SKM-1 (cell line): ENCODE results near the gene TRPM3.

Experiments
- DNase-seq: peaks from one replicate; lab custom pipeline; 2025; ENCODE audit not compliant: unreplicated experiment; lab: John Stamatoyannopoulos, UW

The TRPM3 gene

GRCh38 chr9:70498866-70499265 is 622.6 kb downstream of the TRPM3 start:
- DNase-seq = no peak

GRCh38 chr9:70496244-70496643 is 625.2 kb downstream of the TRPM3 start:
- DNase-seq = no peak

- DNase-seq = no peak
Measured at GRCh38 chr9:70495514-70495913, 625.9 kb downstream of the TRPM3 start.

- DNase-seq = no peak
Measured at GRCh38 chr9:70494221-70494620, 627.2 kb downstream of the TRPM3 start.

GRCh38 chr9:70493029-70493428 is 628.4 kb downstream of the TRPM3 start:
- no peak for DNase-seq

- DNase-seq = no peak
Measured at GRCh38 chr9:70492319-70492777, 629.1 kb downstream of the TRPM3 start.

- no peak for DNase-seq
Measured at GRCh38 chr9:70491426-70492318, 629.7 kb downstream of the TRPM3 start.

- DNase-seq = no peak
Measured at GRCh38 chr9:70490478-70490877, 630.9 kb downstream of the TRPM3 start.

GRCh38 chr9:70488793-70489105 is 632.7 kb downstream of the TRPM3 start:
- no peak for DNase-seq

- no peak for DNase-seq
Measured at GRCh38 chr9:70488098-70488792, 633.2 kb downstream of the TRPM3 start.

GRCh38 chr9:70486127-70486526 is 635.3 kb downstream of the TRPM3 start:
- no peak for DNase-seq

GRCh38 chr9:70485273-70485858 is 636.1 kb downstream of the TRPM3 start:
- DNase-seq = no peak

- peak; percentile 8 for DNase-seq
Measured at GRCh38 chr9:70484232-70485130, 636.9 kb downstream of the TRPM3 start.

- DNase-seq = no peak
Measured at GRCh38 chr9:70481471-70481870, 640.0 kb downstream of the TRPM3 start.

- DNase-seq = no peak
Measured at GRCh38 chr9:70480405-70480980, 640.9 kb downstream of the TRPM3 start.

GRCh38 chr9:70479880-70480291 is 641.5 kb downstream of the TRPM3 start:
- no peak for DNase-seq
